GM10266 (cell line): Measurements from ENCODE around the gene ZNF423.

Experiments used
- DNase-seq: peaks from one replicate; pipeline ENCODE4 v3.0.0; 2012; ENCODE audit errors: extremely low spot score
- CTCF ChIP-seq: IDR thresholded peaks from 2 replicates; pipeline ENCODE4 v1.5.1; 2012; ENCODE audit warnings: mild to moderate bottlenecking, low read depth; ENCODE audit not compliant: control insufficient read depth, insufficient read depth; ENCODE audit errors: missing control alignments

The ZNF423 gene

DNA sequence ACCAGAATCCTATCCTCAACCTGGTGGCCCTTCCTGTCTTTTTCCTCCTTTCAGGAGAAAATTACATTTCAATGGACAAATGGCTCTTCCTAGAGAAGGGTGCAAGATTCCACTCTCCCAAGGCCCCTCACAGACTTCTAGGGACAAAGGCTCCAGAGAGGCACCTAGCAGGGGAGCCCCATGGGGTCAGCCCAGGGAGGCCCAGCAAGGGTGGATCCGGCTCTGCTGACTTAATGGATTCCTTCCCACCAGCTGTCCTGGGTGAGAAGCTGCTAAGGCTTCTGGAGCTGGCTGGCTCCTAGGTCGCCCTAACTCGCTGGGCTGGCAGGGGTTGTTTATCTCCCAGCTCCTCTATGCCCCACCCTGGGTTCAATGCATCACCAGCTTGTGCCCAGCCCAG, 152.4 kb downstream of the ZNF423 start:
- DNase-seq = no peak
- no peak for TF ChIP-seq CTCF

GRCh38 chr16:49701789-49702494, 154.0 kb downstream of the ZNF423 start:
- TF ChIP-seq CTCF = no peak
- DNase-seq = no peak

DNA sequence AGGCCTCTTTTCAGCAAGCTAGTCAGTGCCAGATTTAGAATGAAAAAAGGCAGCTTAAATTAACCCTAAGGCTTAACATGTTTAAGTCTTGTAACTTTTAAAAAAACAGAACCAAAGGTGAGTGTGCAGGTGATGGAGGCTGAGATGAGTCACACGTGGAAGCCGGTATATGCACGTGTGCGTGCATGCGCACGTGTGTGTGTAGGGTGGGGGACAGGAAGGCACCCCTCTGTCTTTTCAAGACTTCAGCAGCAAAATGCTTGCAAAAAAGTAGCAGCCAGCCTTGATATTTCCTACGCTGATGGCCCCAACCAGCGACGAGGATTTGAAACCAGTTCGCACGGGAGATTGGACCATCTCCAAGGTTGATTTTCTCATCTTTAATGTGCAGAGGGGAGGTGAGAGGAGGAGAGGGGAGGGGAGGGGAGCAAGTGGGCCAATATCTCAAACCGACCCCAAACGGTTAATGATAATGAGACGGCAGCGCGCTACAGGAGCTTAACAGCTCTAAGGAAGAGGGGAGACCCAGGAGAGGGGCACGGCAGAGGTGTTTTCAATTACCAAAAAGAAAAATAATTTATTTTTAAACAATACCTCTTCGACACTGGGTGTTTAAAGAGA, 154.7 kb downstream of the ZNF423 start:
- DNase-seq = no peak

DNA sequence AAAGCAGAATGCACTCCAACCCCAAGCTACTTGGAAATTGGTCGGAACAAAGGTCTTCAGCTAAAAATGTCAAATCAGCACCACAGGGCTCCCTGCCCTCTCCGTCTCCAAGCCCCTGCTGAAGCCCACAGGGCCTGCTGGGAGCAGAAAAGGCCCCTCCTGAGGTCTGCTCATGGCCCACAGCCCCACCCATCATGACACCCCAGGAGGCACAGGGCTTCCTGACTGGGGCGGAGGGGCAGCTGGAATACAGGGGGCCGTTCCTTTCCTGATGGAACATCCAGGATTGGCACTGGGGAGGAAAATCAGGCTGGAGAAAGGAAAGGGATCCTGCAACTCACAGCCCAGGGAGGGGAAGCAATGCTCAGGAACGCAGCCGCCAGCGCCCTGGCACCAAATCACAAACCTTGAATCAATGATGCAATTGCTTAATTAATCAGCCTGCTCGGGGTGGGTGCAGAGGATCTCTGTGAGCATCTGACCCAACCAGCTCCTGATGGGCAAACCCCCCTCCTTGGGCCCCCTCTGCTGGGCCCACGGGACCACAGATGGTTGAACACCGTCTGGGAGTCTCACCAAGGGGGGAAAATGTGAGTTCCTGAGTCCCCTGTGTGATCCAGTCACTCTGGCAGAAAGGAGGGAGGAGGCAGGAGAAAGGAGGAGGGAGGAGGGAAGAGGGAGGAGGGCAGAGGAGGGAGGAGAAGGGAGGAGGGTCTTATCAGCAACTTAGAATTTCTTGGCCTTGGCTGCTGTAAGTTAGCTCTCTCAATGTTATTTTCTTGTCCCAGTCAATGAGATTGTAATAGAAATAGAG, 155.5 kb downstream of the ZNF423 start:
- no peak for TF ChIP-seq CTCF
- DNase-seq = no peak

More for the DNA sequence above, 154.7 kb downstream of the ZNF423 start:
- no peak for TF ChIP-seq CTCF

GRCh38 chr16:49699841-49700175, 156.1 kb downstream of the ZNF423 start:
- TF ChIP-seq CTCF = no peak
- no peak for DNase-seq

DNA sequence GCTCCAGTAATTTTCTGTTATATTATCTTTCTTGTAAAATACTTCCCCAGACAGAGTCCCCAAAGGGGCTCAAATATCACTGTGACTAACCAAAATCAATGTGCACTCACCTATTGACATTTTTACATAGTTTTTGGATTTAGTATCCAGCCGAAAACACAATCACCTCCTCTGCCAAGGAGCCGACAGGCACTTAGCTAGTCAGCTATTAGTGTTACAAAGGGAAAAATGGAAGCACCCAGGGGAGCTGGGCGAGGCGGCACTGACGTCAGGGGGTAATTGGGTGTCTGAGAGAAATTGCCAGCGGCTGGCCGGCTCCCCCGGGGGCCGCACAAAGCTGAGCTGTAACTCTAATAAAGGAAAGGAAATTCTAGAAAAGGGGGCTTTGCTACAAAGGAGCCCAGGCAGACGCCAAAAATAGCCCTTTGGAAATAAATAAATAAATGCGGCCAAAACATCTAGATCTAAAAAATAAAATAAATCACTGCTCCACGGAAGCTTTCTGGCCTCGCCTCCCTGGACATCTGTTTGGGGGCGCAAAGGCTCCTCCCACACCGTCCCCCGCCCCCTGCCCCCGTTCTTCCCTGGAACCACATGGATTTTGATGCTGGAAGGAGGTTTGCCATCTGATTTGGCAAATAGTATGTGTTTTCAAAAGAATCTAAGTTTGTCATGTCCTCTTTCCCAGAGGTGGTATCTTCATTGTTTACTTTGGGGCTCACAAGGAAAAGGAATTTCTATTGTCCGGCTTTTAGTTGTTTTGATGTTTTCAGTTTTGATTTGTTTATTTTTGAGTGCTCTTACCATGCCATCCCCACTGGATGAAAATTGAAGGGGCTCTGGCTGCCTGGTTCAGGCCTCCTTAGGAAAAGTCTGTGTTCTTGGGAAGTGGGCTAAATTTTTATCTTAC, 156.7 kb downstream of the ZNF423 start:
- no peak for DNase-seq
- TF ChIP-seq CTCF = no peak
